GM12878 (cell line): ENCODE data around the gene PDILT. TPM values are rescaled to one million over a fixed set of nuclear protein-coding genes. Genes with fewer than 3 reads are reported as not detected.

Experiments
- ATAC-seq: fragments of 200-7000 bp; cut with Tn5 transposase; 3 replicates; pipeline ENCODE4 v1.9.1; 2020; ENCODE audit warnings: mild to moderate bottlenecking, moderate library complexity
- BruUV-seq: library from RNA; stranded (reverse); fragments of 400-500 nt; replicated peaks from 2 replicates; lab custom pipeline; 2021; lab: Mats Ljungman, UMichigan
- CTCF ChIA-PET: fragments of 300-600 bp; sonication (Branson Sonifier 250); formaldehyde crosslinking; extraction: SDS; loops from one replicate; lab custom pipeline; 2021; ENCODE audit warnings: inconsistent platforms; lab: Yijun Ruan, JAX
- POLR2A ChIA-PET: fragments of 350-600 bp; formaldehyde crosslinking; extraction: SDS; loops from one replicate; lab custom pipeline; 2021; ENCODE audit warnings: inconsistent platforms; lab: Charles Lee
- RAD21 ChIA-PET: fragments of 300-600 bp; sonication (Branson Sonifier 250); formaldehyde crosslinking; loops from one replicate; lab custom pipeline; 2023; ENCODE audit warnings: antibody characterized with exemption; ENCODE audit not compliant: unreplicated experiment; lab: Charles Lee
- SMC1A ChIA-PET: fragments of 300-600 bp; sonication (Branson Sonifier 250); formaldehyde crosslinking; loops from one replicate; lab custom pipeline; 2023; ENCODE audit not compliant: unreplicated experiment, uncharacterized antibody; lab: Charles Lee
- DNase-seq: peaks from one replicate; pipeline ENCODE4 v3.0.0-alpha.2; 2011; ENCODE audit warnings: low read depth, low spot score
- FAIRE-seq: peaks from 3 replicates; lab custom pipeline; 2011; peaks lifted over from hg19 to GRCh38; lab: Jason Lieb, UNC
- H2AFZ ChIP-seq: 2 replicates; pipeline ENCODE4 v1.6.0; 2011; ENCODE audit warnings: low read depth, low read length, control low read depth; ENCODE audit not compliant: control insufficient read depth
- H3K27ac ChIP-seq: 2 replicates; pipeline ENCODE4 v1.5.1; 2011; ENCODE audit warnings: control low read depth; ENCODE audit not compliant: control insufficient read depth, insufficient read depth
- H3K27me3 ChIP-seq, 2 experiments: replicated peaks in 1 of 2; 2 replicates each; pipeline versions ENCODE4 v1.6.0 to v1.6.1; 2011; ENCODE audit warnings: low read length in 1 of 2; ENCODE audit not compliant: control insufficient read depth in 2 of 2, insufficient read depth in 2 of 2
- H3K36me3 ChIP-seq, 2 experiments: 2 replicates each; pipeline ENCODE4 v1.5.1; 2011; ENCODE audit warnings: low read length in 1 of 2; ENCODE audit not compliant: control insufficient read depth in 2 of 2, insufficient read depth in 2 of 2
- H3K4me1 ChIP-seq: 2 replicates; pipeline ENCODE4 v1.6.1; 2011; ENCODE audit warnings: mild to moderate bottlenecking, low read length, moderate library complexity, mixed read lengths; ENCODE audit not compliant: control insufficient read depth, insufficient read depth
- H3K4me2 ChIP-seq: 2 replicates; pipeline ENCODE4 v1.6.0; 2011; ENCODE audit warnings: control low read depth; ENCODE audit not compliant: control insufficient read depth, insufficient read depth
- H3K4me3 ChIP-seq: fragments of 200-600 bp; sonication (generic); 2 replicates; pipeline ENCODE4 v1.5.1; 2016
- H3K79me2 ChIP-seq: 2 replicates; pipeline ENCODE4 v1.6.0; 2011; ENCODE audit warnings: low read length; ENCODE audit not compliant: control insufficient read depth, insufficient read depth
- H3K9ac ChIP-seq: 2 replicates; pipeline ENCODE4 v1.8.0; 2011; ENCODE audit warnings: low read length, control low read depth, mixed read lengths; ENCODE audit not compliant: control insufficient read depth, insufficient read depth
- H3K9me3 ChIP-seq: replicated peaks from 3 replicates; pipeline ENCODE4 v1.5.1; 2011; ENCODE audit warnings: mild to moderate bottlenecking, low read length; ENCODE audit not compliant: control insufficient read depth, insufficient read depth
- H4K20me1 ChIP-seq: 2 replicates; pipeline ENCODE4 v1.6.0; 2011; ENCODE audit not compliant: control insufficient read depth, insufficient read depth
- RCOR1 ChIP-seq: conservative IDR thresholded peaks from 2 replicates; pipeline ENCODE4 v1.6.1; 2012; ENCODE audit warnings: low read depth, low read length, improper control_type of control experiment
- SPI1 ChIP-seq: IDR thresholded peaks from 2 replicates; pipeline ENCODE4 v1.6.1; 2011; ENCODE audit warnings: low read depth, mild to moderate bottlenecking, low read length, moderate library complexity, borderline replicate concordance; ENCODE audit not compliant: insufficient read depth
- WGBS: methylation state at CpG from one replicate; pipeline ENCODE4 v1.1.6; 2016; ENCODE audit warnings: low lambda C conversion rate; ENCODE audit not compliant: insufficient replicate concordance, insufficient coverage; ENCODE audit errors: missing lambda C conversion rate; 5-methylcytosine and 5-hydroxymethylcytosine counted together
- in situ Hi-C: fragments of 300-500 bp; cut with MboI; formaldehyde crosslinking; loops from 9 replicates; pipeline ENCODE4 v1.14.3; 2018; ENCODE audit warnings: mixed read lengths
- intact Hi-C: fragments of 100-400 bp; cut with micrococcal nuclease; formaldehyde crosslinking; loops from one replicate; pipeline ENCODE4 v1.14.2; 2022; ENCODE audit not compliant: unreplicated experiment
- polyA plus RNA-seq, 11 experiments: library from polyadenylated mRNA; depleted of rRNA in 4 of 11; unstranded in 6 of 11; stranded (reverse) in 5 of 11; fragments of >200 nt; fragmentation: Nextera tagmentation in 4 of 11; fragmentation: Illumina TruSeq in 1 of 11; extraction: Ambion mirVana in 4 of 11; extraction: Trizol in 1 of 11; gene quantifications; 1 replicate in 1 of 11; 2 replicates in 10 of 11; pipeline versions ENCODE4 v1.2.1 to v1.2.3, GENCODE V29; 2011 to 2016; ENCODE audit warnings: inconsistent platforms in 2 of 11, missing spikeins in 2 of 11, low read depth in 1 of 11
- total RNA-seq, 4 experiments: library from RNA; depleted of rRNA in 3 of 4; stranded (reverse); fragments of >200 nt in 3 of 4; fragmentation: Illumina TruSeq in 1 of 4; extraction: Trizol in 1 of 4; gene quantifications; 2 replicates each; pipeline versions ENCODE4 v1.2.1 to v1.2.3, GENCODE V29; 2013 to 2021
- TF ChIP-seq, protein P1 (sequence below): fragments of 450-650 bp; conservative IDR thresholded peaks from 2 replicates; pipeline ENCODE4 v1.6.1; 2017; ENCODE audit warnings: mild to moderate bottlenecking, moderate library complexity

Gene PDILT
- total and polyA plus RNA-seq, 10 of the 15 experiments (the other 5 are each of a cell fraction or from before 2014, with no cell fraction given): not detected

DNA sequence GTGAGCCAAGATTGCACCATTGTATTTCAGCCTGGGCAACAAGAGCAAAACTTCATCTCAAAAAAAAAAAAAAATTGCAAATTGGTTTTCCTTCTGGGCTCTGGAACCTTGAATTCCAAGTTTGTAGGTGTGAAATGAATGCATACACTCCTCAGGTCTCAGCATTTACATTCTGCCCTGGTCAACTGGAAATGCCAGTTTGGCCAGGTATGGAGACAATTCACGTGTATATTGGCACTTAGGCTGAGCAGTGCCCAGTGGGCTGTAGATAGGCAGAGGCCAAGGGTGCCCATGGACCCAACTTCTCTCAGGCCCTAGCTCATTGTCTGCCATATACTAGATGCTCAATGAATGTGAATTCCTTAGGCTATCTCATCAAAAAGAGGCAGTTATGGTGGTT, 15.7 kb downstream of the PDILT start:
- no peaks in the 10 kb centered on the region for H3K36me3 ChIP-seq
- RAD21 ChIA-PET: interaction anchor here (0.5 kb wide), 1 partner anchor 672 kb away, joined by 3 read pairs; no protein-coding TSS in a partner anchor
- H3K9me3 ChIP-seq: no peaks in the 10 kb centered on the region
- H3K4me3 ChIP-seq: no peak overlapping the region
- SMC1A ChIA-PET: no interaction called here
- 0% methylated on average over 1 of the region's 1 CpG for WGBS
- ATAC-seq (no peak), FAIRE-seq (no peak), DNase-seq (no peak)
- H2AFZ ChIP-seq: no peak overlapping the region
- H3K4me1 ChIP-seq: no peaks in the 10 kb centered on the region
- POLR2A ChIA-PET: no interaction called here
- no peaks in the 10 kb centered on the region for H4K20me1 ChIP-seq
- H3K27me3 ChIP-seq: no peaks in the 10 kb centered on the region
- H3K4me2 ChIP-seq: no peak overlapping the region
- no peak overlapping the region for H3K27ac ChIP-seq
- intact Hi-C loops: loop anchor here (10.0 kb wide), 1 partner anchor 316 kb away; no protein-coding TSS in a partner anchor
- H3K9ac ChIP-seq: no peak overlapping the region
- TF ChIP-seq RCOR1: no peak
- in situ Hi-C loops: no loop called here
- no peaks in the 10 kb centered on the region for H3K79me2 ChIP-seq
- no TSS peak for BruUV-seq
- CTCF ChIA-PET: interaction anchor here (0.7 to 6.4 kb wide), 2 partner anchors 481 to 773 kb away, joined by 3 to 137 read pairs; no protein-coding TSS in a partner anchor

GRCh38 chr16:20387978-20388377, 16.6 kb downstream of the PDILT start:
- in situ Hi-C loops (no loop called here), intact Hi-C loops (loop anchor here (10.0 kb wide), 1 partner anchor 317 kb away; no protein-coding TSS in a partner anchor)
- Histone ChIP-seq H3K79me2 (no peaks in the 10 kb centered on the region), H3K4me3 (no peak overlapping the region), H2AFZ (no peak overlapping the region), H3K27me3 (no peaks in the 10 kb centered on the region), H4K20me1 (no peaks in the 10 kb centered on the region), H3K4me2 (no peak overlapping the region), H3K36me3 (no peaks in the 10 kb centered on the region), H3K9me3 (no peaks in the 10 kb centered on the region), H3K9ac (no peak overlapping the region), H3K4me1 (no peaks in the 10 kb centered on the region), H3K27ac (no peak overlapping the region)
- ChIA-PET RAD21 (interaction anchor here (5.7 kb wide), 1 partner anchor 479 kb away, joined by 58 read pairs; no protein-coding TSS in a partner anchor), SMC1A (interaction anchor here (1.4 kb wide), 1 partner anchor 481 kb away, joined by 4 read pairs; no protein-coding TSS in a partner anchor), CTCF (interaction anchor here (0.5 to 6.4 kb wide), 4 partner anchors 26 to 480 kb away, joined by 3 to 137 read pairs (median 30); no protein-coding TSS in a partner anchor), POLR2A (no interaction called here)
- BruUV-seq: no TSS peak
- DNase-seq (no peak), FAIRE-seq (no peak), ATAC-seq (no peak)
- no peak for TF ChIP-seq SPI1
- TF ChIP-seq, protein P1, sequence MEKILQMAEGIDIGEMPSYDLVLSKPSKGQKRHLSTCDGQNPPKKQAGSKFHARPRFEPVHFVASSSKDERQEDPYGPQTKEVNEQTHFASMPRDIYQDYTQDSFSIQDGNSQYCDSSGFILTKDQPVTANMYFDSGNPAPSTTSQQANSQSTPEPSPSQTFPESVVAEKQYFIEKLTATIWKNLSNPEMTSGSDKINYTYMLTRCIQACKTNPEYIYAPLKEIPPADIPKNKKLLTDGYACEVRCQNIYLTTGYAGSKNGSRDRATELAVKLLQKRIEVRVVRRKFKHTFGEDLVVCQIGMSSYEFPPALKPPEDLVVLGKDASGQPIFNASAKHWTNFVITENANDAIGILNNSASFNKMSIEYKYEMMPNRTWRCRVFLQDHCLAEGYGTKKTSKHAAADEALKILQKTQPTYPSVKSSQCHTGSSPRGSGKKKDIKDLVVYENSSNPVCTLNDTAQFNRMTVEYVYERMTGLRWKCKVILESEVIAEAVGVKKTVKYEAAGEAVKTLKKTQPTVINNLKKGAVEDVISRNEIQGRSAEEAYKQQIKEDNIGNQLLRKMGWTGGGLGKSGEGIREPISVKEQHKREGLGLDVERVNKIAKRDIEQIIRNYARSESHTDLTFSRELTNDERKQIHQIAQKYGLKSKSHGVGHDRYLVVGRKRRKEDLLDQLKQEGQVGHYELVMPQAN: no peak
- 43% methylated on average over 3 of the region's 3 CpGs for WGBS
